ENCODE measurements around the gene HSPA6.
"Not testable (repeated sequence)": the region's sequence is repeated elsewhere in the genome, so short reads cannot be mapped to it uniquely, and the experiment has no call there.

The HSPA6 gene

DNA sequence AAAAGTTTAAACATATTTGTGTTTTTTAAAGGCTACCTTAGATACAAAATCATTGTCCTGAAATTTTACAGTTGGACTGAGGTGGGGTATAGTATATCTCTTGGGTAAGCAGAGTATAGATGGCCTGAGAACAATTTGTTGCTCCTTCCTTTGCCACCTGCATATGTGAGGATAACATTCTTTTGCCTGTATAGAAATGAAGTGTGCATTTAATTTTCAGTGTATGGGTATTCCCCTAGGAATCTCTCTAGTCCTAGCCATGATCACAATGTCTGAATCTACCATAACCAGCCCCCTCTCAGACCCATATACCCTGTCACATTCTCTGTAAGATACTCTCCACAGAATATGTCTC is 21.0 kb upstream of the HSPA6 start:
- no peak for DNase-seq (ENCODE audit: low read depth)

DNA sequence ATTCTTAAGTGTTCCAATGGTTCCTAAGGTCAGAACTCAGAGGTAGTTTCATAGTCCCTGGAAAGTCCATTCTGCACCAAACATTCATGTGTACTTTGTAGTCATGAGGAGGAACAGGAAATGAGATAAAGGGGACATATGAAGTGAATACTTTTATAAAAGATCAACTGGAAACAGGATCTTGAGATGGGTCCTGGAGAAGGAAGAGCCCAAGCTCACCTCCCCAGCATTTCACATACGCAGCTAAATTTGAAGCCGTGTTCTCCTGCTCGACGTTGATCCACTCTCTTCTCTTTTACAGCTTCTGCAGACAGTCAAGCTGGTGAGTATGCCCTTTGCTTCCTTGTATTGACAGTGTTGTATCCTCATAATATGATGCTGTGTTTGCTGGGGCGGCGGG is 18.7 kb upstream of the HSPA6 start:
- DNase-seq (ENCODE audit: low read depth): no peak

DNA sequence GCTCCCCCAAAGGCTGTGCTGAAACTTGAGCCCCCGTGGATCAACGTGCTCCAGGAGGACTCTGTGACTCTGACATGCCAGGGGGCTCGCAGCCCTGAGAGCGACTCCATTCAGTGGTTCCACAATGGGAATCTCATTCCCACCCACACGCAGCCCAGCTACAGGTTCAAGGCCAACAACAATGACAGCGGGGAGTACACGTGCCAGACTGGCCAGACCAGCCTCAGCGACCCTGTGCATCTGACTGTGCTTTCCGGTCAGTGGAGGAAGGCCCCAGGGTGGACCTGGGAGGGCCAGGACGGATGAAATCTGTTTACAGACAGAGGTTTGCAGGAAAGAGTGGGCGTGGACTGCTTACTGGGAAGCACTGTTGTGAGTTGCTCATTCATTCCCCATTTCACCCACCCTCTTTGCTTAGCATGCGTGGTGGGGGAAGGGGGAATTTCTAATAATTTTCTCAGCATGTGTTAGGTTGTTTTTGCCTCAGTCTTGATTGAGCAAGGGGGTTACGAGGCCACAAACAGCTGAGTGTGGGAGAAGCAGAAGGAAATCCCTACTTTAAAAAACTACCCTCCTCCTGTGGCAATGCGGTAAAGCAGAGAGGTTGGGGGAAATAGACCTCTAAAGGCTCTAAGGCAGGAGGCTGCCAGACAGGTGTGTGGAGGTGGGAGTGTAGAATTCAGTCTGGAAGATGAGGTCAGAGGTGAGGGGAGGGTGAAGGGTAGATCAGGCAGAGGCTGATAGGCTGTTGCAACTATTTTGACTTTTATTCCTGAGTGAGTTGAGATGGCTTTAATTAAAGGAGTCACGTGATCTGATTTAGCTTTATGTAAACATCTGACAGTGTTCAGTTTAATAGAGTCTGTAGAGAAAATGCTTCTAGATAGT is 17.8 kb upstream of the HSPA6 start:
- DNase-seq (ENCODE audit: low read depth): no peak

DNA sequence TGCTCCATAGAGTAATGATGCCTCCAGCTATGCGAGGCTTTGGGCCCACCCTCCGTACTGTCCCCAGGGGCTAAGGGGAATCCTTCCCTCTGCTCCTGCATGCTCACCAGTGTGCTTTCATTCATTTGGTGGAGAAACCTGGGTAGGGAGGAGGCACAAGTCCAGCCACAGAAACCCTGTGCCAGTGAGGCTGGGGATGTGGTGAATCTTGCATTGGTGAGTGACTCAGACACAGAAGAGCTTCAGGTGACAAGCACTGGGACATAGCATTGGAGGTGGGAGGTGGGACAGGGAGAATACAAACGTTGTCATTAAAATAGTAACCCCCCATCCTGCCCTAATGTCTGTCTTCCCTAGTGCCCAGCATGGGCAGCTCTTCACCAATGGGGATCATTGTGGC is 13.9 kb upstream of the HSPA6 start:
- no peak for DNase-seq (ENCODE audit: low read depth)

DNA sequence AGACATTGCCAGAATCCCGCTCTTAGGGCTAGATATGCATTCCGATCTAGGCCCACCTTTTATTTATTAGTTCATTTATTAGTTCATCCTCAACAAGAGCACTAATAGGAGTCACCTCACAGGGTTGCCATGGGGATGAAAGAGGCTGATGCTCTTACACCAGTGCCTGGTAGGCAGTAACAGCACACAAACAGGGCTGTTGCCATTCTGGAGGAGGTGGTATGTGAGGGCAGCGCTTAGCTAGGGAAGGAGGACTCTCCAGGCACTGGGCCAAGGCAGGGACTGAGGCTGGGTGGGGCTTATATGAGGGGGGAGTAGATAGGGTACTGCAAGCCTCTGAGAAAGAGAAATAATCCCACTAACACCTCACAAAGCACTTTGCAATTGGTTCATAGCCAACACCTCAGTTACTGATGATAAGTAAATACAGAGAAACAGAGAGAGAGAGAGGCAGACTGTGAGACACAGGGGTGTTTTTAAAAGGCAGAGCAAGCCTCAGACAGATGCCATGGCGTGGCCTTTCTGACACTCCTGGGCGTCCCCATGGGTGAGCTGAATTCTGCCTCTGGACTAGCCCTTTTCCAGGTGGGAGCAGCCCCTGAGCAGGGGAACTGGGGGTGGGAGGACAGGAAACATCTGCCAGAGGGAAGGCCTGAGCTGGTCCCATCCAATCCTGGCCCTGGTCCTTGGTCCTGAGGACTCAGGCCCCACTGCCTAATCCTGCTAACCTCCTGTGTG is 13.2 kb upstream of the HSPA6 start:
- no peak for DNase-seq (ENCODE audit: low read depth)

DNA sequence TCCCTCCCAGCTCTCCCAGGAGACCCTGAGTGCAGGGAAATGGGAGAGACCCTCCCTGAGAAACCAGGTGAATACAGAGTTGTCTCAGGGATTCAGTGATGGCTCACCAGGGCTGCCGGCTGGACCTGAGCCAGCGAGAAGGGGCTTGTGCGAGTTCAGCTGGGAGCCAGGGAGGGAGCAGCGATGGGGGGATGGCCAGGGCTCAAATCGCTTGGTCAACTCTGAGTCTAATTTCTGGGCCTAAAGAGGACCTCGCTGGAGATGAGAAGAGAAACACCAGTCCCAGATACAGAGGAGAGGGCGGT is 12.6 kb upstream of the HSPA6 start:
- DNase-seq (ENCODE audit: low read depth): no peak

DNA sequence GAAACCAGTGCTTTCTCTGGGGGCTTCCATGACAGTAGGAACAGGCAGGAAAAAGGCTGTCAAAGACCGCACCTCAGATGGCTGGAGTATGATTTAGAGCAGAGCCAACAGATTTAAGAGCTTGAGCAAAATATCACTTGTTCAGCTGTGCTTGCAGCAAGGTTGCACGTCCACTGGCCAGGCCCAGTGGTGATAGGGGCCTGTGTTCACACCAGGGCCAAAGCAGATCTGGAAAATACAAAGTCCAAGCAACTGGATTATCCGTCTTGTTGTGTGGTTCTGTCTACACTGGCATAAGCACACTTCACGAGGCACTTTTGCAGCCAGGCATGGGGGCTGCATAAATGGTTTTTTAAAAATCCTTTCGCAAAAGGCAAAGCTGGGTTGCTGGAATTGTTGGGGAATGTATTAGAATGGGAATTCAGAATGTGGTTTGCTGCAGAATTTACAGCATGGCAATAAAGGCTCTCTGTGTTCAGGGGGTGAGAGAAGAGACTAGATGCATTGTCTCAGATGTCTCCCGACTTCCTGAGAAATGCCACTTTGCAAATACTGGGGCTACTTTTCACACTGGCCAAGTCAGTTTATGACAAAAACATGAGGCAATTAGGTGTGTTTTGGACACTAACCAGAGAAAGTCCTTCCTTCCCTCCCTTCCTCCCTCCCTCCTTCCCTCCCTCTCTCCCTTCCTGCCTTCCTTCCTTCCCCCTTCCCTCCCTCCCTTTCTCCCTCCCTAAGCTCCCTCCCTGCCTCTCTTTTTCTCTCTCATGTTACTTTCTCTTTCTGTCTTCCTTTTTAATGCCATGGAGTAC is 11.5 kb upstream of the HSPA6 start:
- not testable (repeated sequence) for DNase-seq (ENCODE audit: low read depth)

DNA sequence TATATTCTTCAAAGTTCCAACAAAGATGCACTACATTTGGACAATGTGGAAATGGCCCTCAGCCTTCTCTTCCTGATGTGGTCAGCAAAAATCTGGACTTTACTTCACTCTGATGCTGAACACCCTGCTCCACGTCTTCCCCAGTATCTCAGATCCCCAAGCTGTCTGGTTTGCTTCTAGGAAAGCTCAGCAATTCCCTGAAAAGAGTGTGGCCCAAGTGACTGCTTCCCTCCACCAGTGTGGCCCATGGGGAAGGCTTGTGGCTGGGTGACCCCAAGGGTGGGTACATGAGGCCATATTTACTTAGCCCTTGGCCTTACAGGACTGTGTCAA is 10.9 kb upstream of the HSPA6 start:
- not testable (repeated sequence) for DNase-seq (ENCODE audit: low read depth)

DNA sequence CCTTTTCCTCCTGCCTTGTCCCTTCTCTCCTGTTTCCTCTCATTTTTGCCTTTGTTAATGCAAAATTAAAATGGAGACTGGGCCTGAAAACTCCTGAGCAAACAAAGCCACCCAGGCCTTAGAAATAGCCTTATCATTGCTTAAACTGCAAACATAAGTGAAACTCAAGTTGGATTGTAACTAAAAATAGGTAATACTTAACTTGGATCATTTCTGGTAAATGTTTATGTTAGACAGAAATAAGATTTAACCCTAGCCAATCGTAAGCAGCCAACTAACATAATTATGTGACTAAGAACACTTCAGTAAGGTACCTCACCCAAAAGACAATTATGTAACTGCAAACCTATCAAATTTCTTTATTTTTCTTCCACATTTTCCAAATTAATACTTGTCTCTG is 10.4 kb upstream of the HSPA6 start:
- DNase-seq (ENCODE audit: low read depth): not testable (repeated sequence)

DNA sequence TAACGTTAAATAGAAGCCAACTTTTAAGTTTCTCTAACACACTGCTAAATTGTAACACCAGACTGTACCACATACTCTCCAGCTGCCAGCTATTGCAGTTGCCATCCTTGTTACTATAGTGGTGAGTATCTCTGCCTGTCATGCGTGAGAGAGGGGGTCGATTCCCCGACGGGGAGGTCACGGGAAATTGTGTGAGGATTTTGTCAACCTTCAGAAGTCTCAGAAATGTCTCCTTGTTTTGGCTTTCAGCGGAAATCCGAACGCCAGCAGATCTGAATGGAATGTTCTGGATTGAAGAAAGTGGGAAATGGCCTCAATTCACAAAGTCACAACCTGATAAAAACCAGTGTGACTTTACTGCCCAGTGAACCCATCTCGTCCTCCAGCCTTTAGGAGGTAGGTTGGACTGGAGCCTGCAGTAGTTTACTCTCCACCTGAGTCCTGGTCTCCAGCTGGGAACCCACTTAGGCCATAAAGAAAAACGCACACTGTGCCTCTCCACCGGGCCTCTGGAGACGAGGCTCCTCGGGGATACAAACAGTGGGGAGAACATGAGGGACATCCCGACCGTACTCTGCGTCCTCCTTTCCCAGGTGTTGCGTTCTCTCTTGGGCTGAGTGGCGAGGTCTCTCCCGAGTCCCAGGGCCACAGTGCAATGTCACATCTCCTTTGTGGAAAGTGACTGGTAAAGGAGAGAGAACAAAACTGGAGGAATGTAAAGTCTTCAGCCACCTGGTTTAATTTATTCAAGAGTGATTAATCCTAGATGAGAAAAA is 1.1 kb upstream of the HSPA6 start:
- DNase-seq (ENCODE audit: low read depth): not testable (repeated sequence)

DNA sequence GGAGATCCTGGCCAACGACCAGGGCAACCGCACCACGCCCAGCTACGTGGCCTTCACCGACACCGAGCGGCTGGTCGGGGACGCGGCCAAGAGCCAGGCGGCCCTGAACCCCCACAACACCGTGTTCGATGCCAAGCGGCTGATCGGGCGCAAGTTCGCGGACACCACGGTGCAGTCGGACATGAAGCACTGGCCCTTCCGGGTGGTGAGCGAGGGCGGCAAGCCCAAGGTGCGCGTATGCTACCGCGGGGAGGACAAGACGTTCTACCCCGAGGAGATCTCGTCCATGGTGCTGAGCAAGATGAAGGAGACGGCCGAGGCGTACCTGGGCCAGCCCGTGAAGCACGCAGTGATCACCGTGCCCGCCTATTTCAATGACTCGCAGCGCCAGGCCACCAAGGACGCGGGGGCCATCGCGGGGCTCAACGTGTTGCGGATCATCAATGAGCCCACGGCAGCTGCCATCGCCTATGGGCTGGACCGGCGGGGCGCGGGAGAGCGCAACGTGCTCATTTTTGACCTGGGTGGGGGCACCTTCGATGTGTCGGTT is 477 bp downstream of the HSPA6 start:
- DNase-seq (ENCODE audit: low read depth): not testable (repeated sequence)

DNA sequence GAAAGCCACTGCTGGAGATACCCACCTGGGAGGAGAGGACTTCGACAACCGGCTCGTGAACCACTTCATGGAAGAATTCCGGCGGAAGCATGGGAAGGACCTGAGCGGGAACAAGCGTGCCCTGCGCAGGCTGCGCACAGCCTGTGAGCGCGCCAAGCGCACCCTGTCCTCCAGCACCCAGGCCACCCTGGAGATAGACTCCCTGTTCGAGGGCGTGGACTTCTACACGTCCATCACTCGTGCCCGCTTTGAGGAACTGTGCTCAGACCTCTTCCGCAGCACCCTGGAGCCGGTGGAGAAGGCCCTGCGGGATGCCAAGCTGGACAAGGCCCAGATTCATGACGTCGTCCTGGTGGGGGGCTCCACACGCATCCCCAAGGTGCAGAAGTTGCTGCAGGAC is 981 bp downstream of the HSPA6 start:
- not testable (repeated sequence) for DNase-seq (ENCODE audit: low read depth)

DNA sequence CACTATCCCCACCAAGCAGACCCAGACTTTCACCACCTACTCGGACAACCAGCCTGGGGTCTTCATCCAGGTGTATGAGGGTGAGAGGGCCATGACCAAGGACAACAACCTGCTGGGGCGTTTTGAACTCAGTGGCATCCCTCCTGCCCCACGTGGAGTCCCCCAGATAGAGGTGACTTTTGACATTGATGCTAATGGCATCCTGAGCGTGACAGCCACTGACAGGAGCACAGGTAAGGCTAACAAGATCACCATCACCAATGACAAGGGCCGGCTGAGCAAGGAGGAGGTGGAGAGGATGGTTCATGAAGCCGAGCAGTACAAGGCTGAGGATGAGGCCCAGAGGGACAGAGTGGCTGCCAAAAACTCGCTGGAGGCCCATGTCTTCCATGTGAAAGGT is 1.6 kb downstream of the HSPA6 start:
- not testable (repeated sequence) for DNase-seq (ENCODE audit: low read depth)

DNA sequence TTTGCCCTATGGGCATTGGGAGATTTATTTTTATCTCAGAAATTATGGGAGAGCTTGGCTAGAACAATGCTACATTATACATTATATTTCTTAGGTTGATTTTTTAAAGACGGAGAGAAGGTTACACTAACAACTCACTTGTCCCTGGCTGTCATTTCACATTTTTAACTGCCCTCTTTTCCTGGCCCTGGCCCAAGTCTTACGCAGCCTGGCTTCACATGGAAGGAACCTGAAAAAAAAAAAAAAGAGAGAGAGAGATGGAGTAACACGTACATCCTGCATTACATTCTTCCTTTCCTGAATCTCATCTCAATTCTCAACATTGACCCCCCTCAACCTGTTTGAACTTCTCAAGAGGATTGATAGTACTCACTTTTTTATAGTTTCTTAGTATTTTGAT is 4.2 kb downstream of the HSPA6 start:
- not testable (repeated sequence) for DNase-seq (ENCODE audit: low read depth)

DNA sequence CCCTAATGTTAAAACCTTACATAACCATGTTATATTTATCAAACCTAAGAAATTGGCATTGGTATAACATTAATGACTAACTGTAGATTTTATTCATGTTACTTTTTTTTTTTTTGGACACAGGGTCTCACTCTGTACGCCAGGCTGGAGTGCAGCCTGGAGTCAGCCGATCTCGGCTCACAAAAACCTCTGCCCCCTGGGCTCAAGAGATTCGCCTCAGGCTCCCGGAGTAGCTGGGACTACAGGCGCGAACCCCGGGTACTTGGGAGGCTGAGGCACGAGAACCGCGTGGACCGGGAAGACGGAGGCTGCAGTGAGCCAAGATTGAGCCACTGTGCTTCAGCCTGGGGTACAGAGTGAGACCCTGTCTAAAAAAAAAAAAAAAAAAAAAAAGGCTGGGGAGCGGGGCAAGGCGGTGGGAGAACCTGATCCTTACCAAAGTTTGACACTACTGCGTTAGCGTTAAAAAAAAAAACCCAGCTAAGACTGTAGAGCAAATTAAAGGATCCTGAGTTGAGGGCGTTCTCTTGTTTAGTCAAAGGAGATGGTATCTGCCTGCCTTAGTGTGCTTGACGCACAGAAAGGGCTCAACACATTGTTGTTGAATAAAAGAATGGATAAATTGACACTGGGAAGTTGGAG is 5.2 kb downstream of the HSPA6 start:
- not testable (repeated sequence) for DNase-seq (ENCODE audit: low read depth)

DNA sequence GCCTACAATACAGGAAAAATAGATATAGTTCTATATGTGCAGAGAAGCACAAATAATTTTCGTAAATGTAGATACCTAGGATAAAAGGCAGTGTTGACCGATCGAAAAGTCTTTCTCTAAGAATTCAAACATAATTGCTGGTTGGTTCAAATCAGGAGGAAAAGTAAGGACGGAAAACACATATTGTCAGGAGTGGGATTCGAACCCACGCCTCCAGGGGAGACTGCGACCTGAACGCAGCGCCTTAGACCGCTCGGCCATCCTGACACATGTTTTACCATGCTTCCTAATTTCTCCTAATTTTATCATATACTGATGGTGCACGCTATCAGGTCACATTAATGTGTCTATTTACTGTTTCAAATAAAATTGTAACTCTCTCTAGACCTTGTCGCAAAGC is 5.8 kb downstream of the HSPA6 start:
- peak; percentile 45 for DNase-seq (ENCODE audit: low read depth)

DNA sequence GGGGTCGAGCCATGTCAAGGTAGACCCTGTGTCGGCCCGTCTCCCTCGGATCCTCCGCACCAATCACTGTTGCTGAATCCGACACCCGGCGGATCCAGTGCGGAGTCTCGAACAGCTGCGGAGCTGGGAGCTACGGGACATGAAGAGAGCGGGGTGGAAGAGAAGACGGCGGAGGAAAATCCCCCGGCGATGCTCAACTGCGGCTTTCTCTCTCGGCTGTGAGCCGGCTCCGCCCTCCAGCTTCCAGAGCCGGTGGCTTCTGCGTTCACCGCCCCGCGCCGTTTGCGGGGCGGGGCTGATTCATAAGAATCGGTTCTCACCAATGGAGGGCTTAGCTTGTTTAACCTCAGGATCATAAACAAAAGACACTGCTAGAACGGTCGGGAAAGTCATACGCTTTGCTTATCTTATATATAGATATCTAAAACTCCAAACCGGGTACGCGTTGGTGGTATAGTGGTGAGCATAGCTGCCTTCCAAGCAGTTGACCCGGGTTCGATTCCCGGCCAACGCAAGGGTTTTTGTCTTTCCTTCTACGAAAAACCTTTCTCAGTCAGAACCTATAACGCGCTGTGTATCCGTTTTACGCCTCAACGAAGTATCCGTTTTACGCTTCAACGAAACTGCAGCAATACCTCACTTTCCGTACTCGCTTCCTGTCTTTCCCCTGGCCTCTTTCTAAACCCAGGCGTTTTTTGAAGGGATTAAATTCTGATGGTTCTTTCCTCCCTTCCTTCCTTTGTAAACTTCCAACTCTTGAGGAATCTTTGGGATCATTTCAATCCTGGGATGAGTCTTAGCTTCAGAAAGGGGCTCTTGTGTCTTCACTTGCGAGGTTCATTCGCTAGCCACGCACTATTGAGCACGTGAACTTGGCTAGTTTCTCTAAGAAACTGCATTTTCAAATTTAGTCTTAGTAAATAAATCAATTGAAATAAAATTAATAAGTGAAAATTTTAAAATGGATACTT is 6.6 kb downstream of the HSPA6 start:
- DNase-seq (ENCODE audit: low read depth): peak; percentile 80

DNA sequence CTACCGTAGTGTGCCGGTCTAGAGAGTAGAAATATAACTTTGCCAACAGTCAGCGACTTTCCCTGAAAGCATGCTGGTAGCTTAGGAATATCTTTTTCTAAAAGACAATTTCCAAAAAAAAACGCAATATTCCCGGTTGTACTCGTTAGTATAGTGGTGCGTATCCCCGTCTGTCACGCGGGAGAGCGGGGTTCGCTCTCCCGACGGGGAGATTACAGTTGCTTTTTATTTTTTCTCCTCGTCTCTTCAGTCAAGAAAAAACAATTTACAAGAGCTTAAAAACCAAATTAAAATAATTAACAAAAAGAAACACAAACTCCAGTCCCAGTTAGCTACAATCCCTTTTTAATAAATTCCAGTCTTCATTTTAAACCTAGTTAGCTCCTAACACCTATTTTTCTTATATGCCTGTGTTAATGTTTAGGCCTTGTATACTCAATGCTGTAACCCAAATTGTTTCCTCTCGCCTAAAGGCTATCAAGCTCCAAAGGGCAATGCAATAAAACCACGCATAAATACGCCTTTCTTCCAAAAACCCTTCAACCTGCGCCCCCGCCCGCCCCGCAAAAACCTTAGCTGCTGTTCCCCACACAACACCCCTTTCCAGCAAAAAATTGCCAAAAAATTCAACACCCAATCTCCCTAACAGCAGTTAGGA is 7.8 kb downstream of the HSPA6 start:
- DNase-seq (ENCODE audit: low read depth): no peak
